PC-3 (cell line): ENCODE results near the gene PRDM4. TPM values are rescaled to one million over a fixed set of nuclear protein-coding genes. Genes with fewer than 3 reads are reported as not detected.

Source experiments
- ATAC-seq: fragments of 200-7000 bp; cut with Tn5 transposase; 2 replicates; pipeline ENCODE4 v1.9.1; 2020; ENCODE audit warnings: mild to moderate bottlenecking, moderate library complexity
- BruUV-seq: library from RNA; stranded (reverse); fragments of 400-500 nt; replicated peaks from 2 replicates; lab custom pipeline; 2021; lab: Mats Ljungman, UMichigan
- CTCF ChIA-PET: fragments of 300-600 bp; sonication (Branson Sonifier 250); formaldehyde crosslinking; loops from one replicate; lab custom pipeline; 2022; ENCODE audit warnings: antibody characterized with exemption; lab: Charles Lee
- POLR2A ChIA-PET: fragments of 300-600 bp; sonication (Branson Sonifier 250); formaldehyde crosslinking; loops from one replicate; lab custom pipeline; 2022; ENCODE audit warnings: antibody characterized with exemption; ENCODE audit not compliant: unreplicated experiment; lab: Charles Lee
- DNase-seq: peaks from one replicate; pipeline ENCODE4 v3.0.0-alpha.2; 2015
- H2AFZ ChIP-seq: fragments of 300-600 bp; sonication (generic); 2 replicates; pipeline ENCODE4 v1.6.0; 2016; ENCODE audit warnings: antibody characterized with exemption, low read length
- H3F3A ChIP-seq: fragments of 300-600 bp; sonication (generic); one replicate; pipeline ENCODE4 v1.6.0; 2017; ENCODE audit warnings: antibody characterized with exemption, low read length, control low read depth, mild to moderate bottlenecking; ENCODE audit not compliant: unreplicated experiment
- H3K27ac ChIP-seq: fragments of 300-600 bp; sonication (generic); 2 replicates; pipeline ENCODE4 v1.5.1; 2016; ENCODE audit warnings: mild to moderate bottlenecking, low read length
- H3K27me3 ChIP-seq: fragments of 300-600 bp; sonication (generic); 2 replicates; pipeline ENCODE4 v1.6.1; 2016; ENCODE audit warnings: low read length, mixed read lengths
- H3K36me3 ChIP-seq: fragments of 300-600 bp; sonication (generic); 2 replicates; pipeline ENCODE4 v1.6.1; 2016; ENCODE audit warnings: low read depth, mixed run types, low read length, mixed read lengths
- H3K4me1 ChIP-seq: fragments of 300-600 bp; sonication (generic); 2 replicates; pipeline ENCODE4 v1.5.1; 2016; ENCODE audit warnings: low read length; ENCODE audit not compliant: insufficient read depth
- H3K4me2 ChIP-seq: fragments of 300-600 bp; sonication (generic); 2 replicates; pipeline ENCODE4 v1.6.0; 2016; ENCODE audit warnings: low read length
- H3K4me3 ChIP-seq: fragments of 300-600 bp; sonication (generic); 2 replicates; pipeline ENCODE4 v1.5.1; 2016; ENCODE audit warnings: mild to moderate bottlenecking, low read length, mixed read lengths
- H3K79me2 ChIP-seq: fragments of 300-600 bp; sonication (generic); 2 replicates; pipeline ENCODE4 v1.6.1; 2017; ENCODE audit warnings: low read length, mixed read lengths
- H3K9ac ChIP-seq: fragments of 300-600 bp; sonication (generic); 2 replicates; pipeline ENCODE4 v1.6.0; 2016; ENCODE audit warnings: mild to moderate bottlenecking, low read length
- H3K9me2 ChIP-seq: fragments of 300-600 bp; sonication (generic); replicated peaks from 2 replicates; pipeline ENCODE4 v1.6.1; 2016; ENCODE audit warnings: mixed run types, low read length, mixed read lengths
- H3K9me3 ChIP-seq: fragments of 300-600 bp; sonication (generic); 2 replicates; pipeline ENCODE4 v1.6.1; 2016; ENCODE audit warnings: low read length, mixed read lengths
- H4K20me1 ChIP-seq: fragments of 300-600 bp; sonication (generic); 2 replicates; pipeline ENCODE4 v1.6.1; 2016; ENCODE audit warnings: low read length, mixed read lengths
- EZH2 ChIP-seq: fragments of 300-600 bp; sonication (generic); IDR thresholded peaks from one replicate; pipeline ENCODE4 v1.6.1; 2017; ENCODE audit warnings: antibody characterized with exemption, mild to moderate bottlenecking, low read length; ENCODE audit not compliant: unreplicated experiment
- EZH2phosphoT487 ChIP-seq: fragments of 300-600 bp; sonication (generic); IDR thresholded peaks from 2 replicates; pipeline ENCODE4 v1.6.1; 2018; ENCODE audit warnings: mild to moderate bottlenecking, antibody characterized with exemption, low read length, borderline replicate concordance
- intact Hi-C: fragments of 100-400 bp; cut with micrococcal nuclease; formaldehyde crosslinking; loops from 2 replicates; pipeline ENCODE4 v1.9.0; 2023
- total RNA-seq: library from RNA; depleted of rRNA; stranded (reverse); fragments of >200 nt; gene quantifications from 2 replicates; pipeline ENCODE4 v1.2.3, GENCODE V29; 2014
- TF ChIP-seq, protein P1 (sequence below): fragments of 300-600 bp; sonication (generic); conservative IDR thresholded peaks from 2 replicates; pipeline ENCODE4 v1.5.1; 2017; ENCODE audit warnings: antibody characterized with exemption, low read depth, mild to moderate bottlenecking, low read length

PRDM4 gene
- total RNA-seq, 1 experiment from 2014 or later: 22.6 TPM

DNA sequence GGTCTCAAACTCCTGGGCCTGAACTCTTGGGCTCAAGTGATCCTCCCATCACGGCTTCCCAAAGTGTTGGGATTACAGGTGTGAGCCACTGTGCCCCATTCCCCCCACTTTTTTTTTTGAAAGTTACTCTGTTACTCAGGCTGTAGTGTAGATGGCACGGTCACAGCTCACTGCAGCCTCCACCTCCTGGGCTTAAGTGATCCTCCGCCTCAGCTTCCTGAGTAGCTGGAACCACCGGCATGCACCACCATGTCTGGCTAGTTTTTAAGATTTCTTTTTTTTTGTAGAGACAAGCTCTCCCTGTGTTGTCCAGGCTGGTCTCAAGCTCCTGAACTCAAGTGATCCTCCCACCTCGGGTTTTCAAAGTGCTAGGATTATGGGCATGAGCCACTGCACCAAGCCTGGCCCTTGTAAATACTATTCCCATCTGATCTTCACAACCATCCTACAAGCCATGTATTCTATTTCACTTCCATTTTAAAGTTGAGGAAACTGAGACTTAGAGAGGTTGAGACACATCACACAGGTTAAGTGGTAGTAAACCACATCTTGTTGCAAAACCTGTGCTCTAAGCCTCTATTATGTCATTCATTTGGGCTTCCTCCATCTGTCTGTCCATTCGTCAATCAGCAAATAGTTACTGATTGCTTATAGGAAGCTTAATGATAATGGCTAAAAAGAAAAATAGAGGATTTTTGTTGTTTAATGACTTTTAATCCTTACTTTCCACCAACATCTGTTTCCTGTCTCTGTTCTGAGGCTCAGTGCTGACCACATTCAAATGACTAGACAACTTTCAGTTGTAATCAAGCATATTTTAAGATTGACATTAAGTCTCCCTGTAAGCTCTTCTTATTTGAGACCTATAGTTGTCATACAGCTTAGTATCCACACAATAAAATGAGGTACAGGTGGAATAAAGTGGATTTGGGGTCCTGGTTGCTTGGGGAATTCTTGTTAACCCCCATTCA is 22.8 kb upstream of the PRDM4 start:
- ChIA-PET CTCF (no interaction called here), POLR2A (no interaction called here)
- Histone ChIP-seq H3K4me3 (no peak overlapping the region), H3K9me2 (no peaks in the 10 kb centered on the region), H3K4me1 (no peaks in the 10 kb centered on the region), H3K27ac (no peak overlapping the region), H3K9ac (no peak overlapping the region), H3K36me3 (no peaks in the 10 kb centered on the region), H3K79me2 (no peaks in the 10 kb centered on the region), H2AFZ (no peak overlapping the region), H3F3A (no peaks in the 10 kb centered on the region), H3K27me3 (peaks cover 60% of the 10 kb centered on the region), H3K9me3 (no peaks in the 10 kb centered on the region), H3K4me2 (no peak overlapping the region), H4K20me1 (no peaks in the 10 kb centered on the region)
- no TSS peak for BruUV-seq
- intact Hi-C loops: no loop called here
- TF ChIP-seq EZH2 (no peak), EZH2phosphoT487 (no peak)
- TF ChIP-seq, protein P1, sequence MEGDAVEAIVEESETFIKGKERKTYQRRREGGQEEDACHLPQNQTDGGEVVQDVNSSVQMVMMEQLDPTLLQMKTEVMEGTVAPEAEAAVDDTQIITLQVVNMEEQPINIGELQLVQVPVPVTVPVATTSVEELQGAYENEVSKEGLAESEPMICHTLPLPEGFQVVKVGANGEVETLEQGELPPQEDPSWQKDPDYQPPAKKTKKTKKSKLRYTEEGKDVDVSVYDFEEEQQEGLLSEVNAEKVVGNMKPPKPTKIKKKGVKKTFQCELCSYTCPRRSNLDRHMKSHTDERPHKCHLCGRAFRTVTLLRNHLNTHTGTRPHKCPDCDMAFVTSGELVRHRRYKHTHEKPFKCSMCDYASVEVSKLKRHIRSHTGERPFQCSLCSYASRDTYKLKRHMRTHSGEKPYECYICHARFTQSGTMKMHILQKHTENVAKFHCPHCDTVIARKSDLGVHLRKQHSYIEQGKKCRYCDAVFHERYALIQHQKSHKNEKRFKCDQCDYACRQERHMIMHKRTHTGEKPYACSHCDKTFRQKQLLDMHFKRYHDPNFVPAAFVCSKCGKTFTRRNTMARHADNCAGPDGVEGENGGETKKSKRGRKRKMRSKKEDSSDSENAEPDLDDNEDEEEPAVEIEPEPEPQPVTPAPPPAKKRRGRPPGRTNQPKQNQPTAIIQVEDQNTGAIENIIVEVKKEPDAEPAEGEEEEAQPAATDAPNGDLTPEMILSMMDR: no peak
- ATAC-seq: no peak
- DNase-seq: no peak

DNA sequence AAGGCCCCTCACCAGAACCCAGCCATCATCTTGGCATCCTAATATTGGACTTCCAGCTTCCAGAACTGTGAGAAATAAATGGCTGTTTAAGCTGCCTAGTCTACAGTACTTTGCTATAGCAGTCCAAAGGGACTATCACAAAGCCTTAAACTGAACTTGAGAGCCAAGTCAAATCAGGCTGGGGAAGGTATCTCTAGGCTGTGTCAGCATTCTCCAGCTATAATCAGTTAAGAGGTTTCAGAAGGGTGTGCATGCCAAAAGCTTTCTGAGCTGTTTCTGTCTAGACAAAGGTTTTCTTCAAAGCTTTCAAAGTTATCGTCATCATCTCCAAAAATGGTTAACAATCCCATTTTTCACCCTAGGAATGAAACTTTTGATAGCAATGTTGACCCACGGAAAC is 21.1 kb upstream of the PRDM4 start:
- ChIA-PET POLR2A (no interaction called here), CTCF (no interaction called here)
- intact Hi-C loops: no loop called here
- no peak for DNase-seq
- Histone ChIP-seq H3K36me3 (no peaks in the 10 kb centered on the region), H3F3A (no peaks in the 10 kb centered on the region), H3K9me2 (no peaks in the 10 kb centered on the region), H2AFZ (no peak overlapping the region), H3K27me3 (peaks cover 60% of the 10 kb centered on the region), H3K4me2 (no peak overlapping the region), H3K9ac (no peak overlapping the region), H3K4me1 (no peaks in the 10 kb centered on the region), H3K79me2 (no peaks in the 10 kb centered on the region), H3K4me3 (no peak overlapping the region), H4K20me1 (no peaks in the 10 kb centered on the region), H3K27ac (no peak overlapping the region), H3K9me3 (no peaks in the 10 kb centered on the region)
- ATAC-seq: no peak
- BruUV-seq: no TSS peak
- TF ChIP-seq, protein P1: no peak

DNA sequence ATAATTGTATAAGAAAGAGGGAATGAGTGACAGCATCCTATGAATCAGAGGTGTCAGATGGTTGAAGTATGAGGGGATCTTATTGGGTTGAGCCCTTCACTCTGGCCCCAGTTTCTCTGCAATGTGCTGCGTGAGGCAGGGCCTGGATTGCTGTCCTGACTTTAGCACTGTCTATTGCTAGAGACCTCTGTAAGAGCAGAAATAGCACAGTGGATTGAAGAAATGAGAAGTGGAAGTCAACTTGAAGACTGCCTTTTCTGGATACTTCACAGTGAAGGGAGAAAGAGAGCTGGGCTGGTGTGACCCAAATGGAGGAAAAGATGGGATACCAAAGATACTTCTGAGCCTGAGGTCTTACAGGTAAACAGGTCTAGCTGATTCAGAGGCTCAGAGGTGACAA is 19.4 kb upstream of the PRDM4 start:
- H3K9ac ChIP-seq: no peak overlapping the region
- no peaks in the 10 kb centered on the region for H3K36me3 ChIP-seq
- H3K27ac ChIP-seq: no peak overlapping the region
- no peak overlapping the region for H3K4me3 ChIP-seq
- CTCF ChIA-PET: no interaction called here
- intact Hi-C loops: no loop called here
- POLR2A ChIA-PET: interaction anchor here (0.6 kb wide), 1 partner anchor 72 kb away, joined by 3 read pairs; no protein-coding TSS in a partner anchor
- no peak for DNase-seq
- no peaks in the 10 kb centered on the region for H3K4me1 ChIP-seq
- no peaks in the 10 kb centered on the region for H3K9me2 ChIP-seq
- H4K20me1 ChIP-seq: no peaks in the 10 kb centered on the region
- H3K27me3 ChIP-seq: peaks cover 76% of the 10 kb centered on the region
- TF ChIP-seq, protein P1: no peak
- TF ChIP-seq EZH2: no peak
- no peak for TF ChIP-seq EZH2phosphoT487
- BruUV-seq: no TSS peak
- H3F3A ChIP-seq: no peaks in the 10 kb centered on the region
- no peak overlapping the region for H3K4me2 ChIP-seq
- no peaks in the 10 kb centered on the region for H3K79me2 ChIP-seq
- no peaks in the 10 kb centered on the region for H3K9me3 ChIP-seq
- no peak for ATAC-seq
- no peak overlapping the region for H2AFZ ChIP-seq
